ENCODE results near the gene RAMP3.

- TF ChIP-seq CTCF (IDR thresholded peaks at IDR 0.05) (no peak), EP300 (IDR thresholded peaks at IDR 0.05) (no peak), POLR2A (IDR thresholded peaks at IDR 0.05) (no peak)
These were observed 66.4 kb downstream of the RAMP3 start for GRCh38 chr7:45223728-45224630.

Measured in tibial nerve (tissue), 4 donors.